Measurements from ENCODE around the gene CTNNA2.

- TF ChIP-seq CTCF (IDR thresholded peaks at IDR 0.05) (no peak), TCF7L2 (IDR thresholded peaks at IDR 0.05; ENCODE audit: low read depth, low read length) (no peak), POLR2AphosphoS5 (IDR thresholded peaks at IDR 0.05; ENCODE audit: low read depth, low read length) (no peak), SIN3A (IDR thresholded peaks at IDR 0.05; ENCODE audit: borderline replicate concordance, insufficient read depth, low read depth, low read length) (no peak)
Observed at GRCh38 chr2:80293039-80293438, 780.2 kb downstream of the CTNNA2 start.

All from Panc1 (cell line).